ENCODE measurements around the gene GXYLT1. TPM values are rescaled to one million over a fixed set of nuclear protein-coding genes. Genes with fewer than 3 reads are reported as not detected.

The GXYLT1 gene
- total and polyA plus RNA-seq, 2 experiments from 2014 or later, result 3.9 to 13.4 TPM

- TF ChIP-seq ZNF462 (CRISPR knock-in tag; IDR thresholded peaks at IDR 0.05), result no peak
- no peak for TF ChIP-seq ZNF331 (CRISPR knock-in tag; IDR thresholded peaks at IDR 0.05; ENCODE audit: low read depth)
- TF ChIP-seq, protein P1, sequence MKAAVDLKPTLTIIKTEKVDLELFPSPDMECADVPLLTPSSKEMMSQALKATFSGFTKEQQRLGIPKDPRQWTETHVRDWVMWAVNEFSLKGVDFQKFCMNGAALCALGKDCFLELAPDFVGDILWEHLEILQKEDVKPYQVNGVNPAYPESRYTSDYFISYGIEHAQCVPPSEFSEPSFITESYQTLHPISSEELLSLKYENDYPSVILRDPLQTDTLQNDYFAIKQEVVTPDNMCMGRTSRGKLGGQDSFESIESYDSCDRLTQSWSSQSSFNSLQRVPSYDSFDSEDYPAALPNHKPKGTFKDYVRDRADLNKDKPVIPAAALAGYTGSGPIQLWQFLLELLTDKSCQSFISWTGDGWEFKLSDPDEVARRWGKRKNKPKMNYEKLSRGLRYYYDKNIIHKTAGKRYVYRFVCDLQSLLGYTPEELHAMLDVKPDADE (IDR thresholded peaks at IDR 0.05), result no peak
- TF ChIP-seq EZH2 (IDR thresholded peaks at IDR 0.05; ENCODE audit: low read depth, unreplicated experiment), result no peak
- no peak for TF ChIP-seq POLR2AphosphoS5 (IDR thresholded peaks at IDR 0.05; ENCODE audit: low read depth)
These were observed 16.3 kb downstream of the GXYLT1 start (continued) for GRCh38 chr12:42128327-42128726.

DNA sequence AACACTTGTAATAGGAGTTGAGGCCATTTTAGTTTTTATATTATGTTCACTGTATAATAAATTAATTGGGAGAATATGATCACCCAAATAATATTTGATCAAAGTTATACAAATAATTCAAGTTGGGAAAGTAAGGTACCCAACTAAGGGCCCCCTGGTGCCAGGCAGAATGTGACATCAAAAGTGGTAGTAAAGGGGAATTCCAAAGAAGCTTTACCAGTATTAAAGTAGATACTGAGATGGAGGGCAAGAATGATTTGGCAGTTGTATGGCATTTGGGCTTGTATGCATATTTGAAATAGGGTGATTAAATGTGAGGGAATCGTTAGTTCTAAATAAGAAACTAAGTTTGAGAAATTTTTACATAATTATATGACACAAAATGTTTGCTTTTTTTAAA lies 17.7 kb downstream of the GXYLT1 start:
- H3K9me3 Mint-ChIP-seq, result no peaks in the 10 kb centered on the region
- no peaks in the 10 kb centered on the region for H3K27me3 Mint-ChIP-seq (ENCODE audit: insufficient read depth, low read depth, poor library complexity)
- no peaks in the 10 kb centered on the region for H3F3A ChIP-seq (replicated peaks; ENCODE audit: low read depth)
- H3K36me3 Mint-ChIP-seq (ENCODE audit: low read depth), result no peaks in the 10 kb centered on the region
- no peak for ATAC-seq
- H3K4me3 ChIP-seq, result no peak overlapping the region
- no peaks in the 10 kb centered on the region for H3K36me3 ChIP-seq (ENCODE audit: insufficient read depth)
- H3K4me1 Mint-ChIP-seq, result peaks cover 11% of the 10 kb centered on the region
- H3K27me3 ChIP-seq (ENCODE audit: insufficient read depth), result no peaks in the 10 kb centered on the region
- H3K9me2 ChIP-seq (ENCODE audit: insufficient read depth), result no peaks in the 10 kb centered on the region
- H3K4me2 ChIP-seq, result no peak overlapping the region
- DNase-seq (ENCODE audit: low spot score), result no peak
- peaks cover 6% of the 10 kb centered on the region; the same call in 1 of the 2 replicates for H4K20me1 ChIP-seq (replicated peaks; ENCODE audit: insufficient read depth)
- no peak overlapping the region for H3K27ac ChIP-seq (ENCODE audit: low read depth)
- H2AFZ ChIP-seq, result no peak overlapping the region
- peaks cover 21% of the 10 kb centered on the region for H3K4me1 ChIP-seq (ENCODE audit: insufficient read depth)
- peaks cover 24% of the 10 kb centered on the region for H3K79me2 ChIP-seq (replicated peaks; ENCODE audit: insufficient read depth)
- H3K4me3 Mint-ChIP-seq, result no peak overlapping the region
- H3K27ac Mint-ChIP-seq, result no peak overlapping the region
- TF ChIP-seq STAT1 (IDR thresholded peaks at IDR 0.05; ENCODE audit: unreplicated experiment), result no peak
- no peak for TF ChIP-seq ZNF462 (CRISPR knock-in tag; IDR thresholded peaks at IDR 0.05)
- no peak for TF ChIP-seq CREB1 (CRISPR knock-in tag; IDR thresholded peaks at IDR 0.05; ENCODE audit: low read depth)
- TF ChIP-seq POLR2AphosphoS5 (IDR thresholded peaks at IDR 0.05; ENCODE audit: low read depth), result no peak
- TF ChIP-seq, protein P1 (IDR thresholded peaks at IDR 0.05), result no peak
- TF ChIP-seq EZH2 (IDR thresholded peaks at IDR 0.05; ENCODE audit: low read depth, unreplicated experiment), result no peak
